ENCODE results near the gene PRCD. TPM values are rescaled to one million over a fixed set of nuclear protein-coding genes. Genes with fewer than 3 reads are reported as not detected.
"Not testable (repeated sequence)": the region's sequence is repeated elsewhere in the genome, so short reads cannot be mapped to it uniquely, and the experiment has no call there.

The PRCD gene
- total RNA-seq, 4 donors from 2014 or later = 2.3 to 20.0 (median 3.5) TPM

DNA sequence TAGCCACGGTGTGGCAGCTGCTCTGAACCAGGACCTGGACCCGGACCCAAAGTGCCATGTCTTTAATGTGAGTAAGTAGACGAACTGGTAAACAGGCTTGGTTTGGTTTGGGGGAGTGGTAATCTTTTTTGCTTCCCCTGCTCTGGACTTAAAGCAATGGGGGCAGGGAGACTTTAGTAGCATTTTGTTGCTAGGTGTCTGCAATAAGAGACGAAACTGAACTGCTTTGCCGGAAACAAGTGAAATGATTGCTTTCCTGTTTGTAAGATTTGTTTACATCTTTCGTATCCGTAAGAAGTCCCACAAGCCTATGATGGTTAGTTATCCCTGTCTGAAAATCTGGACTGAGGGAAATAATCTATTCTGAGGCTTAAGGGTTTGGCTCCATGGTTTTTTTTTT lies 21.5 kb downstream of the PRCD start:
- TF ChIP-seq, protein P1, sequence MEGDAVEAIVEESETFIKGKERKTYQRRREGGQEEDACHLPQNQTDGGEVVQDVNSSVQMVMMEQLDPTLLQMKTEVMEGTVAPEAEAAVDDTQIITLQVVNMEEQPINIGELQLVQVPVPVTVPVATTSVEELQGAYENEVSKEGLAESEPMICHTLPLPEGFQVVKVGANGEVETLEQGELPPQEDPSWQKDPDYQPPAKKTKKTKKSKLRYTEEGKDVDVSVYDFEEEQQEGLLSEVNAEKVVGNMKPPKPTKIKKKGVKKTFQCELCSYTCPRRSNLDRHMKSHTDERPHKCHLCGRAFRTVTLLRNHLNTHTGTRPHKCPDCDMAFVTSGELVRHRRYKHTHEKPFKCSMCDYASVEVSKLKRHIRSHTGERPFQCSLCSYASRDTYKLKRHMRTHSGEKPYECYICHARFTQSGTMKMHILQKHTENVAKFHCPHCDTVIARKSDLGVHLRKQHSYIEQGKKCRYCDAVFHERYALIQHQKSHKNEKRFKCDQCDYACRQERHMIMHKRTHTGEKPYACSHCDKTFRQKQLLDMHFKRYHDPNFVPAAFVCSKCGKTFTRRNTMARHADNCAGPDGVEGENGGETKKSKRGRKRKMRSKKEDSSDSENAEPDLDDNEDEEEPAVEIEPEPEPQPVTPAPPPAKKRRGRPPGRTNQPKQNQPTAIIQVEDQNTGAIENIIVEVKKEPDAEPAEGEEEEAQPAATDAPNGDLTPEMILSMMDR (IDR thresholded peaks at IDR 0.05) = no peak

DNA sequence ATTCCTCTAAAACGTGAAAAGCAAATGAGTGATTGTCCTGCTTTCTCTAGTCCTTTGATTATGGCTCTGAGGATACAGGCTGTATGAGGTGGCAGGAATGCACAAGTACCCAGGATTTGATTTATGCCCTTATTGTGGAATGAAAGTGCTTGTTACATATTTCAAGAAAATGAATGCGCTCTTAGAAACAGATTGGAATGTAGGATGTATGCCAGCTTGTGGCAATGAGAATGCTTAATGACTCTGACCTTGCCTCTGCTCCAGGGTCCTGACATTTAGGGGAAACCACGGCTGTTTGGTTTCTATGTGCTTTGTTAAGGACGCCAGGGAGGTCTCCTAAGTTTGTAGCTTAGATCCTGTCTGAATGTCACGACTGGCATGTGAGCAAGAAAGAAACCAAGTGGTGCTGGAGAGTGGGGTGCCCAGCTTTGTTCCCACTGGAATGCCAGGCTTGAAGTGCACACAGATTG lies 22.0 kb downstream of the PRCD start:
- DNase-seq (ENCODE audit: low spot score) (no peak), ATAC-seq (ENCODE audit: low FRiP score) (no peak)
- TF ChIP-seq, protein P1 (IDR thresholded peaks at IDR 0.05) = no peak

More for the DNA sequence above, 21.5 kb downstream of the PRCD start:
- ATAC-seq (ENCODE audit: low FRiP score) (no peak), DNase-seq (ENCODE audit: low spot score) (no peak)

- ATAC-seq (ENCODE audit: low FRiP score) = peak; percentile 81
- TF ChIP-seq, protein P1 (IDR thresholded peaks at IDR 0.05) = no peak
- DNase-seq (ENCODE audit: low spot score) = peak; percentile 45
These were observed 22.9 kb downstream of the PRCD start for GRCh38 chr17:76562734-76563148.

DNA sequence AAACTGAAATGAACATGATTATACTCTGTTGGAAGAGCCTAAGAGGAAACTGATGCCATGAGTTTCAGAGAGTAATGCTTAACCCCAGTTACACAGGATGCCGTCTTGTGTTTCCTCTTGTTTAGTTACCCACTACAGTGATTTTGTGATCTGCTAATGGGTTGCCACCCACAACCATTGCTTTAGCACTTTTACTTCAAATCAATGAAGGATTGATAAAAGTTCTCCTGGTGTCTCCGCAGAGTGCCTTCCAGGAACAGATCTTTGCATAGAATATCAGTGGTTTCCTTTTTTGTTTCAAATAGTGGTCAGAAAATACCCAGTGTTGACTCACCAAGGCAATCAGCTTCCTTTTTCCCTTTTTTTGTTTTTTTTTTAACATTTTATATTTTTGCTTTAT lies 23.5 kb downstream of the PRCD start:
- DNase-seq (ENCODE audit: low spot score); ATAC-seq (ENCODE audit: low FRiP score): not testable (repeated sequence)

DNA sequence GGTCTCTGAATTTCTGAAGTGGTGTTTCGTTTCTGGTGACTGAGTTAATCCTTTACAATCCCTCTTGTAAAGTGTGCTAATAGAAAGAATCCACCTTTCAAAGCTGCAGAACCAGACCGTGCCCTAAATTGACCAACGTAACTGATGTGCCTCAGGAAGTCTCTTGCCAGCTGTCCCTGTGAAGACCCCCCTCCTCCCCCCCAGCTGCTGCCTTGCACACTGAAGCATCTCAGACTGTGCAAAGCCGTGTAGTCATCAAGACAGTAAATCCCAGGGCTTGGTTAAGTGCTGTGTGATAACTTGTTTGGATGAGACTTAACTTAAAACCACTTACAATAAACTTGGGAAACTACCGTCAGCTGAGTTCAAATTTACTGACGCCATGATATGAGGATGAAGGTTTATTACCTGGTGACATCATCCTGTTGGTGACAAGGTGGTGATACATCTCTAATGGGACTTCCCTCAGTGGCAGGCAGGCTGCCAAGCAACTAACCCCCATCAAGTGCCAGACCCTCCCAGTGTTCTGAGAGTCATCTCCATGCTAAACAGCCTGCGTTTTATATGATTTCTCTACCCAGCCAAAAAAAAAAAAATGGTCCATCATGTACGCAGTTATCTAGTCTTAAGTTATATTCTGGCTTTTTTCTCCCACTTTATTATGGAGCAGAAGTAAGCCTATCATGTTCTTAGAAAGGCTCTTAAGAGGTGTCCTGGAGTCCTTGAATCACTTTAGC lies 25.3 kb downstream of the PRCD start:
- not testable (repeated sequence) for DNase-seq (ENCODE audit: low spot score); ATAC-seq (ENCODE audit: low FRiP score)

- TF ChIP-seq, protein P1 (IDR thresholded peaks at IDR 0.05) = no peak
- ATAC-seq (ENCODE audit: low FRiP score) = no peak
- no peak for DNase-seq (ENCODE audit: low spot score)
These were observed 26.1 kb downstream of the PRCD start for GRCh38 chr17:76565728-76566612.

GRCh38 chr17:76566613-76566943 lies 26.7 kb downstream of the PRCD start:
- TF ChIP-seq, protein P1 (IDR thresholded peaks at IDR 0.05) = no peak
- ATAC-seq (ENCODE audit: low FRiP score) (no peak), DNase-seq (ENCODE audit: low spot score) (no peak)

All from omental fat pad (tissue), 4 donors.